Fibroblast of skin of abdomen (primary cell): ENCODE measurements around the gene SLC37A2.
A peak's percentile ranks its signal among the peaks of the same experiment; 100 is the strongest.

Experiments used
- DNase-seq: peaks from one replicate; pipeline ENCODE4 v3.0.0-alpha.2; 2013

Gene SLC37A2

DNA sequence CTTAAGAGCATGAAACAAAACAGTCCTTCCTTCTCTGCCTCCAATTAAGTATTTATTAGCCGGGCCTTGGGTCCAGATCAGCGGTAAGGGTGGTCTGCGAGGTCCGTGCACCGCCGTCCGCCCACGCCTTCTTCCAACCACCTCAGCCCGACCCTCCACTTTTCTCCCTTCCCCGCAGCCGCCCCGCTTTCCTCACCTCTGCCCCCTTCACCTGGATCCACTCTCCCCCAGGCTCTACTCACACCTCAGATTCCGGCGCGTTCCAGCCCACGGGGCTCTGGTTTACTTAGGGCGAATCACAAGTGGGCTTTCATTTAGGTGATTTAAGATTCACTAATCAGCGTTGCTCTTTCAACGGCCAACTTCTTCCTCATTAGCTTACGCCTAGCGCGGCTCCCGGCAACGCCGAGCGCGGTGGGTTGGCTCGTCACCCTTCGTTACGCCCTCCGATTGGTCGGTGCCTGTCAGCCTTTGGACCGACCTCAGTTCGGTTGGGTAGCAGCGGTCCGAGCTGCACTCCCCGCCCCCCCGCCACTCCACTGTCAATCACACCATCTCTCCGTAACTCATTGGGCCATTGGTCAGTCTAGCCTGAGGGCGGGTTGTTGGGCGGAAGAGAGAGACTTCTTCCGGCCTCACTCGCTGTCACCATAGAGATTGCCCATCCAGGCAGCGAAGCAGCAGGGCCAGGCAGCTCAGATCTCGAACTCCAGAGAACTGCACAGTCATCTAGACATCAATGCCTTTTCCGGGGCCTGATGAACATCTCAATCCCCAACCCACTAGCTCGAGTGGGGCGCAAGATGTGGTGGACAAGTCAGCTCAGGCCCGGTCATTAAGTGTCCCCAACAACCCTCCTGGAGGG is 48.5 kb downstream of the SLC37A2 start, which contains the start of gene TMEM218:
Gene TMEM218, minus strand, starts transcription at position 284 of the 865 bp plus-strand sequence. CDS start 9,385 bp downstream, outside the sequence.
- DNase-seq, result peak; percentile 99

DNA sequence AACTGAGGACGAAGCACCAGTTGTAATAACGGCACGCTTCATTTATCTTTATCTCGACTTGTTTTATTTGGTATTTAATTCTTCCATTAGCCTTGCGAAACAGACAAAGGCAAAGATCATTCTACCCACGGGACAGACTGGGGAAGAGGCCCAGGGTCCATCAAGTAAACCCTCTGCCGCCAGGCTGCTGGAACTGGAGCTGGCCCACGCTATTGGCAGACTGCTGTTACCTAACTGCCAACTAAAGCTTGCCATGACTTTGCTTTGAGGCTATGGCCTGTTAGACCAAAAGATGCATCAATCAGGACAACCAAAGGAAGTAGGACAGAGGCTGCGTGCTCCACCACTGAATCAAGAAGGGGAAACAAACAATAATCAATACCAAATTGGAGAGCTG is 49.1 kb downstream of the SLC37A2 start:
- DNase-seq, result no peak

DNA sequence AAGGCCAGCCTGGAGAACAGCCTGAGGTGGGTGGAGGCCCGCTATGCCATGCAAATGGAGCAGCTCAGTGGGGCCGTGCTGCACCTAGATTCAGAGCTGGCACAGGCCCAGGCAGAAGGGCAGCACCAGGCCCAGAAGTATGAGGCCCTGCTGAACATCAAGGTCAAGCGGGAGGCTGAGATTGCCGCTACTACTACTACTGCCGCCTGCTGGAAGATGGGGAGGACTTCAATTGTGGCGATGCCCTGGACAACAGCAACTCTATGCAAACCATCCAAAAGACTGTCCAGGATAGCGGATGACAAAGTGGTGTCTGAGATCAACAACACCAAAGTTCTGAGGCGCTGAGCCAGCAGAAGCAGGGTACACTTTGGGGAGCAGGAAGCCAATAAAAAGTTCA is 51.4 kb downstream of the SLC37A2 start:
- DNase-seq, result no peak

DNA sequence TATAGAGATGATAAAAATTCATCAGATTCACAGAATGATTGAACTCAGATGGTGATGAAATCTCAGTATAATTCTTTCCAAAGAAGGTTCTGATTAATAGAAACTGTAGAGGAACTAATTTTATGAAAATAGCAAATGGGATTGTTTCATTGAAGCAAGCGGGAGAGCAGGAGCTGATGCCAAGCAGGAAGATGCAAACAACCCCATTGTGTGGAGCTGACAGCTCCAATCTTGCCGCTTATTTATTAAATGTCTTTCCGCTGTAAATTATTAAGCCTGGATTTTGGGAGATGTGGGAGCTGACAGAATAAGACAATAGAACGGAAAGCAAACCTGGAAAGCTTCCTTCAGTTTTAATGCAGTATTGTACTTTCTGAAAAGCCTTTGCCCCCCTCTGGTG is 54.3 kb downstream of the SLC37A2 start:
- no peak for DNase-seq

DNA sequence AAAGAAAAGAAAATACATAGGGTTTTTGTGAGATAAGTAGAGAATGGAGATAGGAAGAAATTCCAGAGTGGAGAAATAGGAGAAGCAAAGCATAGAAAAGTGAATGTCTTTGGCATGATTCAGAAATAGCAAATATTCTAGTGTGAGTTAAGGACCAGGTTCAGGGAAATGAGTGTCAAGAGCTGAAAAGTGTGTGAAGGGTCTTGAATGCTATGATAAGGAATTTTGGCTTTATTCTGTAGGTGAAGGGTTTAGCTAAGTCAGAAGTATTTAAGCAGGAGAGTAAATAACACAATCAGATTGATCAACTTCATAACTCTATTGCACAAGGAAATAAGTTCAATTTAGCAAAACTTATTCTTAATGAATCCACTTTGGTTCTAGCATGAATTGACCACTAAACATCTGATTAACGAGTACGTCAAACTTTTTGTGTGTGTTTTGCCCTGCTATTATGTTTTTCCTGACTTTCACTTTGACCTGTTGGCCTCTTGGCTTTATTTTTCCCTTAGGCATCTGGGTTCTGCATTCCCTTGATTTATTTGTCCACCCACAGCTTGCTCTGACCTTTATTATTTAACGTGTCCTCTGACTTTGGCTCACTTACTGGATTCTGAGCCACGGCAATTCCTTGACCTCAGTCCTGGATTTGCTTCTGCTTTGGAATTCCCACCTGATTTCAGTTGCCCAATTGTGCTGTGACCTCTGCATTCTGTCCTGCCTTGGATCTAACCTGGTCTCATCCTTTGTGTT is 60.3 kb downstream of the SLC37A2 start:
- no peak for DNase-seq

DNA sequence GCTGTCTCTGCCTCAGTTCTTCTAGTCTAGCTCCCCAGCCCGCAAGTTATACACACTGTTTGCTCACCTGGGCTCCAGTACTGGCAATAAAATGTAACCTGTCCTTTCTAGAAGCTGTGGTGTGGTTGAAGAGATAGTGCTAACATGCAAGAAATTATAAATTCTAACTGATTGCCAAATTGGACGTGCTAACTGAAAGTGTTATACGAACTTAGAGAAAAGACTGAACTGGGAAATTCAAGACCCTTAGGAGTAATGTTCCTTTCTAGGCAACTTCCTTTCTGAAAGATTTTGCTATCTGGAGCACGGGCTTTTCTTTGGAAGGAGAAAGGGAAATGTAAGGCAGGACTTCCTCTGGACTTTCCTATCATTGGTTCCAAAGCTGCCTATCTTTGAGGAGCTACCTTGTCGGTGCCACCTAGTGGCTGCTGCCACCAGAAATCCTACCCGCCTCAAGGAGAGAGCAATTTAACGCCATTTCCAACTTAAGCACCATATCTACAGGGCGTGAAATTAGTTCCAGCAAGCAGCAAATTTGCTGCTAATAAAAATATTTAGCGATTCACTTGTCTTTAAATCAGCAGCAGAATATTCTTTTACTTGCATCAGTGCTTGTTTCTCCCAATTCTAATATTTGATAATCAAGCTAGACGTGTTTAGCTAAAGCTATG is 61.0 kb downstream of the SLC37A2 start:
- DNase-seq, result peak; percentile 40

DNA sequence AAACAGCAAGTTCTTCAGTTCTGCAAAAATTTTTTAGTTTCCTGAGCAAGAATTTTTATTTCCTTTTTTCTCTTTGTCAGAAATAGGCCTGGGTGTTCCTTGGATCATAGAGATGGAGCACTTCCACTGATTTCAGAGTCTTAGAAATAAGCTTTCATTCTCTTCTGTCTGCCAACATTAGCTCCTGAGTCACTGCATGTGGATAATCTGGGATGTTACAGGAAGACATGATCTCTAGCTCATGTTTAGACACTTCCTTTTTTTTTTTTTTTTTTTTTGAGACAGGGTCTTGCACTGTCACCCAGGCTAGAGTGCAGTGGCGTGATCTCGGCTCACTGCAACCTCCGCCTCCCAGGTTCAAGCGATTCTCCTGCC is 61.5 kb downstream of the SLC37A2 start:
- DNase-seq, result no peak

DNA sequence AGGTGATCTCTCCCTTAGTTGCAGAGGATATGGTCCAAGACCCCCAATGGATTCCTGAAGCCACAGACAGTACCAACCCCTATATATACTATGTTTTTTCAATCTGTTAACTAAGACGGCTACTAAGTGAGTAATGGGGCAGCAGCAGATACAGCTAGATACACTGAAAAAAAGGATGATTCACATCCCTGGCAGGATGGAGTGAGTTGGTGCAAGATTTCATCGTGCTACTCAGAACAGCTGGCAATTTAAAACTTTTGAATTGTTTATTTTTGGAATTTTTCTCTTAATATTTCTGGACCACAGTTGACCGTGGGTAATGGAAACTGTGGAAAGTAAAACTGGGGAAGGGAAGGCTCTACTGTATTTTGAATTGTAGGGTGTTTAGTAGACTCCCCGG is 65.3 kb downstream of the SLC37A2 start:
- DNase-seq, result peak; percentile 72

DNA sequence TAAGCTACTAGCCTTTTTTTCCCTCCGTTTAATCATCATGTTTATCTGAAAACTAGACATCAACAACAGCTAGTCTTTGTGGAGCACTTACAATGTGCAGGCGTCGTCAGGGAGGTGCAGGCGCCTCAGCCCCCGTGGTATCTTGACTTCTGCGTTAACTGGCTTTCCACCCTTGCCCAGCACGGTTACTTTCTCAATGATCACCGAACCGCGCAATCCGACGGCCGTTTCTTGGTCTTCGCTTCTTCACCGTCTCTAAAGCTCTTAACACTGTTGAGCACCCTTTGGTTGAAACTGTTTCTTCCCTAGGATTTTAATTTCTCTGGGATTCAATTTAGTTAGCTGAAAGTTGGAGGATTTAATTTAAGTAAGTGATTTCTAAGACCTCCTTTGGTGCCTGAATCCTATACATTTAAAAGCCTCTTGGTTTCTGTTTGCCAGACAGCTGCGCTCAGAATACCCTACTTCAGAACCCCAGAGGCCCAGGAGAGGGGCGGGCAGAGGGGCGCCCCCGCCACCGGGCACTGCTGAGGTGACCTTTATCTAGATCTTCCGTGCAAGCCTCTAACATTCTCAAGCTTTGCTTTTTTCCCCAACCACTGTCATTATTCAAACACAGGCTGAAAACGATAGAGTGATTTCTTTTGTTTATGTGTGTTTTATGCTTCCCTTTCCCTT is 66.3 kb downstream of the SLC37A2 start:
- DNase-seq, result no peak

DNA sequence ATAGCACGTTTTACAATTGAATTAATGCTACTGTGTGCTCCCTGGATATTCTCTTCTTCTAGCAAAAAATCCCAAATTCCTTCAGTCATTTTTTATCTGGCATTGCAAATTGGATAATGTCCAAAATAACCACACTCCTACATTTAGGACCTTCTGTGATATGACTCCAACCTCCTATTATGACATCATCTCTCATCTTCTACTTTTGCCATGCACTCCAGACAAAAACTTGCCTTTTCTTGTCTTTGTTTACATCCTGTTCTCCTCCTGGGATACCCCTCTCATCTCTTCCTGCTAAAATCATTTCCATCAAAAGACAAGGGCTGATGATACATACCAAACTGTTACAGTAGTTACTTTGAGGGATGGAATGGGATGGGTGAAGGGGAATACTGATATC is 69.0 kb downstream of the SLC37A2 start:
- no peak for DNase-seq

DNA sequence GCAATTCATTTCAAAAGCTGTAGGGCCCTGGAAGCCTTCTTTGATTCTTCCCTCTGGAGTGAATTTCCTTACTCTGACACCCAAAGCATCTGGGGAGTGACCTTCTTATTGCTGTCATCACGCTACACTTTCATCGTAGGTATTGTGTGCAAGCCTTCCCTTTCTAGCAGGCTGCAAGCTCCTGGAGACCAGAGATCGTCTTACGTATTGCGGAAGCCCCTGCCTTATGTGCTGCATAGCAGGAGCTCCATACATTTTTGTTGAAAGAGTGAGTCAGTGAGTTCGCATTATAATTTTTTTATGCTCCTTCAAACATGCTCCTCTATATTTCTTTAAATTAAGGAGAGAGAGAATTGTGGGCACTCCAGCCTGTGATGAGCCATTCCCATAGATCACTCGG is 69.5 kb downstream of the SLC37A2 start:
- peak; percentile 69 for DNase-seq

DNA sequence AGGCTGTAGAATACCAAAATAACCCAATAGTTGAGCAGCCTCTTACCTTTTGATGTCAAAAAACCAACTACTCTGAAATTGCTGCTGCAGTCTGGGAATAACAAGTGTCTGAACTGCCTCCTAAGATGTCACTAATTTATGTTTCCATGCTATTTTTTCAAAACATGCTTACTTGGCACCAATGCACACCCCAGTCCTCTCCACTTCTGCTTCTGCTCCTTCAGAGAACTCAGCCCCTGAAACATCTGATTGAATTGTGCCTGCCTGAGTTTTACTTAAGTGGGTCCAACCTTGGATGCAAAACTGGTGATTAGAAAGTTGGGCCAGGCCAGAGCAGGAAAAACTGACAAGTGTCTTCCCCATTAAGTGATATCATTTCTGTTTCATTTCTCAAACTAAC is 72.9 kb downstream of the SLC37A2 start:
- DNase-seq, result no peak

DNA sequence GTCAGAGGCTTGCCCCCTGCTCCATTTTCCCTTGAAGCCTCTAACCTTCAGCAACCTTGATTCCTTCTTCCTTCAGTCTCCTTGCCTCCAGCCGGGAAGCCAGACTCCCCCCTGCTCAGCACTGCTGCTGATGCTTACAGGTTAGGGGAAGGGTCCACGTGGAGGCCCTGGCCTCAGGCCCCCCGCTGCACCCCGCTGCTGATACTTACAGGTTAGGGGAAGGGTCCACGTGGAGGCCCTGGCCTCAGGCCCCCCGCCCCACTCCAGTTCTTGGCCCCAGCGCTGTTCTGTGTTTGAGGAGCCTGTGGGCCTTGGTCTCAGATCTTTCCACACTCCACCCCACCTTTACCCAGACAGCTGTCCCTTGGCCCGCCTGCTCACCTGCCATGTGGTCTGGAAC is 75.9 kb downstream of the SLC37A2 start:
- DNase-seq, result no peak

DNA sequence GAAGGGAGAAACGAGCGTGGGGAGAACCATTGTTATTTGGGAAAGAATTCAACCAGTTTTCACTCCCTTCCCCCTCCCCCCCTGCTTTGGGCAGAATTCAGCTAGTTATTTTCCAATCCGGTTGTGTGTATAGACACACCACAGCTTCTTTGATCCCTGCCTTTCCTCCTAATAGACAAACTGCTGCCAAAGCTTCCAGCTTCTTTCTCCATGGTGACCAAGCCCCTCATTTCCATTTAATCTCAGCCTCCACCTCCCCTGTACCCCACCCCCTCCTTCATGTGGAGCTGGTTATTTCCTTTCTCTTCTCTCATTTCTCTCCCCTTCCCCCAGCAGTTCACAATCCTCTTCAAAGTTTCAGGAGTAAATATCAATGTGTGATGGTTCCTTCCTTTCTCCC is 76.7 kb downstream of the SLC37A2 start:
- no peak for DNase-seq
